Fibroblast of lung (primary cell): ENCODE results near the gene GNAL.

Experiments
- EZH2 ChIP-seq: IDR thresholded peaks from 2 replicates; pipeline ENCODE4 v1.5.1; 2012; ENCODE audit warnings: low read length, control low read depth, mild to moderate bottlenecking; ENCODE audit errors: missing control alignments
- TF ChIP-seq, protein P1 (sequence below), 2 donors: IDR thresholded peaks in 1 of 2; conservative IDR thresholded peaks in 1 of 2; 1 replicate in 1 of 2; 2 replicates in 1 of 2; pipeline ENCODE4 v1.5.1; 2011 to 2012; ENCODE audit warnings: low read length in 2 of 2, control low read depth in 1 of 2, inconsistent platforms in 1 of 2, low read depth in 1 of 2, mild to moderate bottlenecking in 1 of 2

DNA sequence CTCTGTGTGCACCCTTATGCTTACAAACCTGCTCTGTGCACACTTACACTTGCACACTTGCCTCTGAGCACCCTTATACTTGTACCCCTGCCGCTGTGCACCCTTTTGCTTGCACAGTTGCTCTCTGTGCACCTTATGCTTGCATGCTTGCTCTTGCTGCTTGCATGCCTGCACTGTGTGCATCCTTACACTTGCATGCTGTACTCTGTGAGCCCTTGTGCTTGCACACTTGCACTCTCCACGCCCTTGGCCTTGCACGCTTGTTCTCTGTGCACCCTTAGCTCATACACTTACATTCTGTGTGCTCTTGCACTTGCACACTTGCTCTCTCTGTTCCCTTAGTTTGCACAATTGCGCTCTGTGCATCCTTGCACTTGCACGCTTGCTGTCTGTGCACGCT is 78.3 kb downstream of the GNAL start:
- TF ChIP-seq, protein P1, sequence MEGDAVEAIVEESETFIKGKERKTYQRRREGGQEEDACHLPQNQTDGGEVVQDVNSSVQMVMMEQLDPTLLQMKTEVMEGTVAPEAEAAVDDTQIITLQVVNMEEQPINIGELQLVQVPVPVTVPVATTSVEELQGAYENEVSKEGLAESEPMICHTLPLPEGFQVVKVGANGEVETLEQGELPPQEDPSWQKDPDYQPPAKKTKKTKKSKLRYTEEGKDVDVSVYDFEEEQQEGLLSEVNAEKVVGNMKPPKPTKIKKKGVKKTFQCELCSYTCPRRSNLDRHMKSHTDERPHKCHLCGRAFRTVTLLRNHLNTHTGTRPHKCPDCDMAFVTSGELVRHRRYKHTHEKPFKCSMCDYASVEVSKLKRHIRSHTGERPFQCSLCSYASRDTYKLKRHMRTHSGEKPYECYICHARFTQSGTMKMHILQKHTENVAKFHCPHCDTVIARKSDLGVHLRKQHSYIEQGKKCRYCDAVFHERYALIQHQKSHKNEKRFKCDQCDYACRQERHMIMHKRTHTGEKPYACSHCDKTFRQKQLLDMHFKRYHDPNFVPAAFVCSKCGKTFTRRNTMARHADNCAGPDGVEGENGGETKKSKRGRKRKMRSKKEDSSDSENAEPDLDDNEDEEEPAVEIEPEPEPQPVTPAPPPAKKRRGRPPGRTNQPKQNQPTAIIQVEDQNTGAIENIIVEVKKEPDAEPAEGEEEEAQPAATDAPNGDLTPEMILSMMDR (conservative IDR thresholded peaks at IDR 0.05 in 1 of 2, IDR thresholded peaks at IDR 0.05 in 1 of 2; ENCODE audit: low read depth in 1 of 2, low read length in 2 of 2): no peak
- TF ChIP-seq EZH2: no peak
